AG04450 (cell line): ENCODE results near the gene RDX. TPM values are rescaled to one million over a fixed set of nuclear protein-coding genes. Genes with fewer than 3 reads are reported as not detected.

ENCODE experiments used
- CTCF ChIA-PET: fragments of 300-600, 350-600 bp; formaldehyde crosslinking; extraction: SDS; loops from one replicate; lab custom pipeline; 2022; ENCODE audit warnings: antibody characterized with exemption, inconsistent platforms; lab: Charles Lee
- POLR2A ChIA-PET: fragments of 350-600 bp; formaldehyde crosslinking; extraction: SDS; loops from one replicate; lab custom pipeline; 2021; ENCODE audit warnings: antibody characterized with exemption, inconsistent platforms; lab: Yijun Ruan, JAX
- DNase-seq: peaks from one replicate; pipeline ENCODE4 v3.0.0-alpha.2; 2011; ENCODE audit warnings: low read depth, low spot score
- H3K27ac ChIP-seq: one replicate; pipeline ENCODE4 v1.5.1; 2012; ENCODE audit warnings: low read depth, low read length, control low read depth
- H3K27me3 ChIP-seq: one replicate; pipeline ENCODE4 v1.6.0; 2012; ENCODE audit warnings: low read length; ENCODE audit not compliant: control insufficient read depth, insufficient read depth
- H3K4me3 ChIP-seq: 2 replicates; pipeline ENCODE4 v1.5.1; 2011; ENCODE audit warnings: mild to moderate bottlenecking, low read depth, low read length, control low read depth
- H3K9me3 ChIP-seq: 2 replicates; pipeline ENCODE4 v1.5.1; 2012; ENCODE audit warnings: low read length; ENCODE audit not compliant: control insufficient read depth, insufficient read depth
- CTCF ChIP-seq: IDR thresholded peaks from 2 replicates; pipeline ENCODE4 v1.5.1; 2011; ENCODE audit warnings: low read depth, low read length, control low read depth, inconsistent platforms
- polyA plus RNA-seq: library from polyadenylated mRNA; depleted of rRNA; stranded (reverse); fragments of >200 nt; gene quantifications from 2 replicates; pipeline ENCODE4 v1.2.3, GENCODE V29; 2011

RDX gene
- polyA plus RNA-seq, 1 experiment: 92.3 TPM

GRCh38 chr11:110156503-110156902, 139.9 kb downstream of the RDX start:
- ChIA-PET POLR2A (no interaction called here), CTCF (interaction anchor here (0.7 kb wide), 1 partner anchor 17 kb away, joined by 3 read pairs; no protein-coding TSS in a partner anchor)
- H3K9me3 ChIP-seq: no peaks in the 10 kb centered on the region
- no peak for TF ChIP-seq CTCF
- no peak for DNase-seq
- no peaks in the 10 kb centered on the region for H3K27me3 ChIP-seq
- no peak overlapping the region for H3K4me3 ChIP-seq
- no peak overlapping the region for H3K27ac ChIP-seq

GRCh38 chr11:110153474-110153873, 142.9 kb downstream of the RDX start:
- Histone ChIP-seq H3K4me3 (no peak overlapping the region), H3K27ac (no peak overlapping the region), H3K9me3 (no peaks in the 10 kb centered on the region), H3K27me3 (no peaks in the 10 kb centered on the region)
- DNase-seq: no peak
- POLR2A ChIA-PET: no interaction called here
- CTCF ChIA-PET: no interaction called here
- no peak for TF ChIP-seq CTCF

- no peak for DNase-seq
- no peaks in the 10 kb centered on the region for H3K27me3 ChIP-seq
- no peak for TF ChIP-seq CTCF
- ChIA-PET POLR2A (no interaction called here), CTCF (no interaction called here)
- no peaks in the 10 kb centered on the region for H3K9me3 ChIP-seq
- H3K4me3 ChIP-seq: no peak overlapping the region
- no peak overlapping the region for H3K27ac ChIP-seq
Observed at GRCh38 chr11:110152199-110152598, 144.2 kb downstream of the RDX start.

GRCh38 chr11:110148775-110149744, 147.4 kb downstream of the RDX start:
- Histone ChIP-seq H3K9me3 (no peaks in the 10 kb centered on the region), H3K27me3 (no peaks in the 10 kb centered on the region), H3K4me3 (no peak overlapping the region), H3K27ac (no peak overlapping the region)
- no peak for TF ChIP-seq CTCF
- no peak for DNase-seq
- CTCF ChIA-PET: interaction anchor here (0.6 kb wide), 1 partner anchor 90 kb away, joined by 4 read pairs; no protein-coding TSS in a partner anchor
- POLR2A ChIA-PET: no interaction called here
